IMR-90 (cell line): Measurements from ENCODE around the gene CEP85. TPM values are rescaled to one million over a fixed set of nuclear protein-coding genes. Genes with fewer than 3 reads are reported as not detected.

Experiments
- ATAC-seq: fragments of 200-7000 bp; cut with Tn5 transposase; 2 replicates; pipeline ENCODE4 v1.9.1; 2020; ENCODE audit warnings: low read depth, mild to moderate bottlenecking, moderate library complexity
- BruUV-seq: library from RNA; stranded (reverse); fragments of 400-500 nt; replicated peaks from 2 replicates; lab custom pipeline; 2021; lab: Mats Ljungman, UMichigan
- CTCF ChIA-PET: fragments of 300-600 bp; formaldehyde crosslinking; extraction: SDS; loops from one replicate; lab custom pipeline; 2021; ENCODE audit warnings: antibody characterized with exemption; lab: Yijun Ruan, JAX
- POLR2A ChIA-PET: fragments of 300-600 bp; sonication (Branson Sonifier 250); formaldehyde crosslinking; loops from one replicate; lab custom pipeline; 2022; ENCODE audit warnings: antibody characterized with exemption; ENCODE audit not compliant: unreplicated experiment; lab: Charles Lee
- DNase-seq: peaks from one replicate; pipeline ENCODE4 v3.0.0; 2013
- H2AFZ ChIP-seq: replicated peaks from 2 replicates; pipeline ENCODE3; 2013; ENCODE audit warnings: low read length, mild to moderate bottlenecking; ENCODE audit not compliant: poor library complexity
- H2AK5ac ChIP-seq: 2 replicates; pipeline ENCODE4 v1.6.1; 2013; ENCODE audit warnings: low read depth, low read length, inconsistent platforms
- H2AK9ac ChIP-seq: replicated peaks from 2 replicates; pipeline ENCODE3; 2013; ENCODE audit warnings: mild to moderate bottlenecking, low read depth, low read length, moderate library complexity; ENCODE audit not compliant: poor library complexity
- H2BK120ac ChIP-seq: 2 replicates; pipeline ENCODE4 v1.6.1; 2013; ENCODE audit warnings: low read depth, low read length, inconsistent platforms
- H2BK15ac ChIP-seq: 3 replicates; pipeline ENCODE4 v1.6.1; 2013; ENCODE audit warnings: low read depth, low read length, inconsistent platforms
- H2BK20ac ChIP-seq: 2 replicates; pipeline ENCODE4 v1.6.1; 2013; ENCODE audit warnings: low read depth, mild to moderate bottlenecking, inconsistent platforms, low read length, moderate library complexity
- H2BK5ac ChIP-seq: 2 replicates; pipeline ENCODE4 v1.6.1; 2013; ENCODE audit warnings: mild to moderate bottlenecking, low read depth, low read length, inconsistent platforms; ENCODE audit not compliant: poor library complexity, severe bottlenecking
- H3K14ac ChIP-seq: replicated peaks from 2 replicates; pipeline ENCODE4 v1.6.1; 2013; ENCODE audit warnings: low read depth, low read length, inconsistent platforms
- H3K18ac ChIP-seq: 2 replicates; pipeline ENCODE4 v1.6.1; 2013; ENCODE audit warnings: low read depth, low read length, control low read depth
- H3K23ac ChIP-seq: 2 replicates; pipeline ENCODE4 v1.6.1; 2013; ENCODE audit warnings: low read depth, low read length, inconsistent platforms
- H3K27ac ChIP-seq: 2 replicates; pipeline ENCODE4 v1.5.1; 2013; ENCODE audit warnings: mild to moderate bottlenecking, control low read depth, low read length; ENCODE audit not compliant: insufficient read depth
- H3K27me3 ChIP-seq: 2 replicates; pipeline ENCODE4 v1.6.1; 2013; ENCODE audit warnings: low read length; ENCODE audit not compliant: control insufficient read depth, insufficient read depth
- H3K36me3 ChIP-seq: 2 replicates; pipeline ENCODE4 v1.6.1; 2013; ENCODE audit warnings: low read length, mixed read lengths; ENCODE audit not compliant: control insufficient read depth, insufficient read depth
- H3K4ac ChIP-seq: 2 replicates; pipeline ENCODE4 v1.6.1; 2013; ENCODE audit warnings: low read depth, low read length, inconsistent platforms
- H3K4me1 ChIP-seq: 2 replicates; pipeline ENCODE4 v1.6.1; 2013; ENCODE audit warnings: low read length, mixed read lengths; ENCODE audit not compliant: control insufficient read depth, insufficient read depth
- H3K4me2 ChIP-seq: 2 replicates; pipeline ENCODE4 v1.6.1; 2013; ENCODE audit warnings: low read depth, mild to moderate bottlenecking, control low read depth, low read length, moderate library complexity
- H3K4me3 ChIP-seq: 2 replicates; pipeline ENCODE4 v1.5.1; 2013; ENCODE audit warnings: low read depth, mild to moderate bottlenecking, control low read depth, low read length, moderate library complexity; ENCODE audit not compliant: insufficient read depth
- H3K56ac ChIP-seq: 2 replicates; pipeline ENCODE4 v1.6.1; 2013; ENCODE audit warnings: low read length, inconsistent platforms; ENCODE audit not compliant: insufficient read depth; ENCODE audit errors: extremely low read depth
- H3K79me1 ChIP-seq, 2 experiments: 2 replicates each; pipeline ENCODE4 v1.6.1; 2013; ENCODE audit warnings: low read length in 2 of 2, inconsistent platforms in 1 of 2, low read depth in 1 of 2
- H3K9ac ChIP-seq: 2 replicates; pipeline ENCODE4 v1.6.1; 2013; ENCODE audit warnings: low read depth, low read length, control low read depth
- H3K9me1 ChIP-seq: 2 replicates; pipeline ENCODE4 v1.6.1; 2013; ENCODE audit warnings: low read length, inconsistent platforms; ENCODE audit not compliant: insufficient read depth
- H3K9me3 ChIP-seq: 2 replicates; pipeline ENCODE4 v1.6.1; 2013; ENCODE audit warnings: low read length; ENCODE audit not compliant: control insufficient read depth, insufficient read depth
- H4K20me1 ChIP-seq: 2 replicates; pipeline ENCODE4 v1.6.1; 2013; ENCODE audit warnings: low read length, inconsistent platforms; ENCODE audit not compliant: insufficient read depth
- H4K5ac ChIP-seq: 2 replicates; pipeline ENCODE4 v1.6.1; 2013; ENCODE audit warnings: mild to moderate bottlenecking, low read depth, low read length, control low read depth
- H4K8ac ChIP-seq, 2 experiments: 2 replicates each; pipeline ENCODE4 v1.6.1; 2013; ENCODE audit warnings: low read depth in 2 of 2, low read length in 2 of 2, control low read depth in 1 of 2, inconsistent platforms in 1 of 2
- H4K91ac ChIP-seq: 2 replicates; pipeline ENCODE4 v1.6.1; 2013; ENCODE audit warnings: low read depth, low read length, inconsistent platforms; ENCODE audit not compliant: insufficient read depth
- CHD1 ChIP-seq: IDR thresholded peaks from 2 replicates; pipeline ENCODE4 v1.6.1; 2012; ENCODE audit warnings: low read depth, low read length, improper control_type of control experiment
- ELK1 ChIP-seq: fragments of 150-350 bp; IDR thresholded peaks from 2 replicates; pipeline ENCODE4 v1.6.1; 2016; ENCODE audit warnings: low read depth, mild to moderate bottlenecking, low read length, moderate library complexity, borderline replicate concordance
- FOS ChIP-seq: fragments of 150-350 bp; IDR thresholded peaks from 2 replicates; pipeline ENCODE4 v1.6.1; 2016; ENCODE audit warnings: low read depth, low read length
- MAFK ChIP-seq: IDR thresholded peaks from 2 replicates; pipeline ENCODE4 v1.6.1; 2012; ENCODE audit warnings: low read depth, low read length, improper control_type of control experiment
- MAZ ChIP-seq: IDR thresholded peaks from 2 replicates; pipeline ENCODE4 v1.6.1; 2012; ENCODE audit warnings: low read depth, mild to moderate bottlenecking, low read length, improper control_type of control experiment, moderate library complexity, borderline replicate concordance
- MXI1 ChIP-seq: IDR thresholded peaks from 2 replicates; pipeline ENCODE4 v1.6.1; 2012; ENCODE audit warnings: low read depth, mild to moderate bottlenecking, low read length, moderate library complexity, borderline replicate concordance
- NFE2L2 ChIP-seq: fragments of 150-350 bp; IDR thresholded peaks from 2 replicates; pipeline ENCODE4 v1.6.1; 2016; ENCODE audit warnings: low read depth, mild to moderate bottlenecking, low read length
- POLR2A ChIP-seq: IDR thresholded peaks from 2 replicates; pipeline ENCODE4 v1.6.1; 2012; ENCODE audit warnings: mild to moderate bottlenecking, low read depth, low read length
- RCOR1 ChIP-seq: IDR thresholded peaks from 2 replicates; pipeline ENCODE4 v1.6.1; 2012; ENCODE audit warnings: mild to moderate bottlenecking, low read length, improper control_type of control experiment; ENCODE audit not compliant: insufficient replicate concordance
- RFX5 ChIP-seq: IDR thresholded peaks from 2 replicates; pipeline ENCODE4 v1.8.0; 2012; ENCODE audit warnings: low read depth, mild to moderate bottlenecking, low read length, moderate library complexity
- SMC3 ChIP-seq: fragments of 150-350 bp; IDR thresholded peaks from 2 replicates; pipeline ENCODE4 v1.6.1; 2016; ENCODE audit warnings: low read depth, mild to moderate bottlenecking, antibody characterized with exemption, low read length, moderate library complexity
- WGBS, 2 experiments: methylation state at CpG; one replicate each; pipeline versions ENCODE4 v1.1.5 to v1.1.7; 2013; ENCODE audit warnings: missing lambda C conversion rate in 2 of 2; ENCODE audit not compliant: insufficient read length in 1 of 2; ENCODE audit errors: extremely low coverage in 2 of 2; 5-methylcytosine and 5-hydroxymethylcytosine counted together
- dilution Hi-C: fragments of 300-500 bp; cut with HindIII; formaldehyde crosslinking; loops from one replicate; pipeline ENCODE4 v1.14.3; 2018; ENCODE audit warnings: low sequenced_read_pairs; ENCODE audit not compliant: unreplicated experiment
- in situ Hi-C: fragments of 300-500 bp; cut with MboI; formaldehyde crosslinking; loops from 3 replicates; pipeline ENCODE4 v1.14.3; 2019; ENCODE audit warnings: low sequenced_read_pairs, inconsistent platforms, mixed read lengths
- intact Hi-C: fragments of 100-400 bp; cut with micrococcal nuclease; formaldehyde crosslinking; loops from 2 replicates; pipeline ENCODE4 v1.10.0; 2022
- polyA plus RNA-seq, 3 experiments: library from polyadenylated mRNA; depleted of rRNA; stranded (reverse); fragments of >200 nt; gene quantifications; 2 replicates each; pipeline ENCODE4 v1.2.3, GENCODE V29; 2012; ENCODE audit warnings: low replicate concordance in 1 of 3
- total RNA-seq: library from RNA; depleted of rRNA; stranded (reverse); fragments of >200 nt; gene quantifications from 2 replicates; pipeline ENCODE4 v1.2.3, GENCODE V29; 2012
- TF ChIP-seq, protein P1 (sequence below): conservative IDR thresholded peaks from 2 replicates; pipeline ENCODE4 v1.5.1; 2012; ENCODE audit warnings: mild to moderate bottlenecking, low read depth, low read length, improper control_type of control experiment
- TF ChIP-seq, protein P2 (sequence below): fragments of 150-350 bp; IDR thresholded peaks from 2 replicates; pipeline ENCODE4 v1.6.1; 2017; ENCODE audit warnings: mild to moderate bottlenecking, antibody characterized with exemption, low read length, low read depth

The CEP85 gene
- total and polyA plus RNA-seq, 2 of the 4 experiments (the other 2 are of a cell fraction), result 11.5 to 11.8 TPM

- H2BK20ac ChIP-seq, result peak overlapping the region; percentile 90
- H3K79me1 ChIP-seq, result peaks cover 20 to 66% of the 10 kb centered on the region in 2 experiments
- no peak overlapping the region for H3K4me3 ChIP-seq
- peak overlapping the region; percentile 88 for H2AFZ ChIP-seq
- 0% methylated on average over 7 of the region's 22 CpGs; no CpG with 5 or more reads in 1 of the 2 experiments for WGBS, 2 experiments
- peaks cover 40% of the 10 kb centered on the region for H3K4me1 ChIP-seq
- no peaks in the 10 kb centered on the region for H3K27me3 ChIP-seq
- intact Hi-C loops, result no loop called here
- dilution Hi-C loops, result no loop called here
- ChIA-PET CTCF (interaction anchor here (1.1 to 1.5 kb wide), 4 partner anchors 10 to 51 kb away, joined by 3 to 5 read pairs (median 4); partner anchors contain the start of gene CEP85), POLR2A (no interaction called here)
- H3K56ac ChIP-seq, result 0 out of 2 replicates have a peak overlapping the region, but pooled peaks have one; percentile 63
- peak overlapping the region; percentile 96 for H4K91ac ChIP-seq
- H4K5ac ChIP-seq, result peak overlapping the region; percentile 81
- DNase-seq (peak; percentile 97), ATAC-seq (peak; percentile 48)
- H2AK9ac ChIP-seq, result peak overlapping the region; percentile 98
- peak overlapping the region; percentile 97 for H2AK5ac ChIP-seq
- H2BK120ac ChIP-seq, result peak overlapping the region; percentile 97
- H3K27ac ChIP-seq, result peak overlapping the region; percentile 91
- in situ Hi-C loops, result no loop called here
- peaks cover 37% of the 10 kb centered on the region for H4K20me1 ChIP-seq
- H3K23ac ChIP-seq, result peak overlapping the region; percentile 96
- peak overlapping the region; percentile 58 to 89 for H4K8ac ChIP-seq
- H3K4me2 ChIP-seq, result peak overlapping the region; percentile 35
- peak overlapping the region; percentile 84; the same call in 2 of the 3 replicates for H2BK15ac ChIP-seq
- H2BK5ac ChIP-seq, result peak overlapping the region; percentile 98
- H3K9me3 ChIP-seq, result no peaks in the 10 kb centered on the region
- H3K36me3 ChIP-seq, result peaks cover 20% of the 10 kb centered on the region
- peak overlapping the region; percentile 43; the same call in 1 of the 2 replicates for H3K9ac ChIP-seq
- H3K14ac ChIP-seq, result peak overlapping the region; percentile 93
- peak overlapping the region; percentile 98 for H3K4ac ChIP-seq
- no TSS peak for BruUV-seq
- H3K9me1 ChIP-seq, result peaks cover 41% of the 10 kb centered on the region
- peak overlapping the region; percentile 60 for H3K18ac ChIP-seq
- TF ChIP-seq, protein P1, sequence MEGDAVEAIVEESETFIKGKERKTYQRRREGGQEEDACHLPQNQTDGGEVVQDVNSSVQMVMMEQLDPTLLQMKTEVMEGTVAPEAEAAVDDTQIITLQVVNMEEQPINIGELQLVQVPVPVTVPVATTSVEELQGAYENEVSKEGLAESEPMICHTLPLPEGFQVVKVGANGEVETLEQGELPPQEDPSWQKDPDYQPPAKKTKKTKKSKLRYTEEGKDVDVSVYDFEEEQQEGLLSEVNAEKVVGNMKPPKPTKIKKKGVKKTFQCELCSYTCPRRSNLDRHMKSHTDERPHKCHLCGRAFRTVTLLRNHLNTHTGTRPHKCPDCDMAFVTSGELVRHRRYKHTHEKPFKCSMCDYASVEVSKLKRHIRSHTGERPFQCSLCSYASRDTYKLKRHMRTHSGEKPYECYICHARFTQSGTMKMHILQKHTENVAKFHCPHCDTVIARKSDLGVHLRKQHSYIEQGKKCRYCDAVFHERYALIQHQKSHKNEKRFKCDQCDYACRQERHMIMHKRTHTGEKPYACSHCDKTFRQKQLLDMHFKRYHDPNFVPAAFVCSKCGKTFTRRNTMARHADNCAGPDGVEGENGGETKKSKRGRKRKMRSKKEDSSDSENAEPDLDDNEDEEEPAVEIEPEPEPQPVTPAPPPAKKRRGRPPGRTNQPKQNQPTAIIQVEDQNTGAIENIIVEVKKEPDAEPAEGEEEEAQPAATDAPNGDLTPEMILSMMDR, result peak; percentile 59
- no peak for TF ChIP-seq MXI1
- TF ChIP-seq RFX5, result no peak
- TF ChIP-seq, protein P2, sequence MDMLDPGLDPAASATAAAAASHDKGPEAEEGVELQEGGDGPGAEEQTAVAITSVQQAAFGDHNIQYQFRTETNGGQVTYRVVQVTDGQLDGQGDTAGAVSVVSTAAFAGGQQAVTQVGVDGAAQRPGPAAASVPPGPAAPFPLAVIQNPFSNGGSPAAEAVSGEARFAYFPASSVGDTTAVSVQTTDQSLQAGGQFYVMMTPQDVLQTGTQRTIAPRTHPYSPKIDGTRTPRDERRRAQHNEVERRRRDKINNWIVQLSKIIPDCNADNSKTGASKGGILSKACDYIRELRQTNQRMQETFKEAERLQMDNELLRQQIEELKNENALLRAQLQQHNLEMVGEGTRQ, result peak; percentile 53; the same call in 1 of the 2 replicates
- TF ChIP-seq SMC3, result peak; percentile 2; the same call in 1 of the 2 replicates
- no peak for TF ChIP-seq ELK1
- TF ChIP-seq POLR2A, result no peak
- no peak for TF ChIP-seq CHD1
- peak; percentile 96 for TF ChIP-seq FOS
- TF ChIP-seq NFE2L2, result peak; percentile 20; the same call in 1 of the 2 replicates
- TF ChIP-seq MAFK, result no peak
- no peak for TF ChIP-seq RCOR1
- TF ChIP-seq MAZ, result peak; percentile 47; the same call in 1 of the 2 replicates
Observed at GRCh38 chr1:26284597-26285347, 50.8 kb downstream of the CEP85 start.
